Activated B cell treated with CpG ODN at 0.5 μM for 24 hours (primary cell): ENCODE data around the gene CCR6. TPM values are rescaled to one million over a fixed set of nuclear protein-coding genes. Genes with fewer than 3 reads are reported as not detected.

ENCODE experiments used
- ATAC-seq: fragments of 200-7000 bp; cut with Tn5 transposase; one replicate; pipeline ENCODE4 v1.10.0; 2021; ENCODE audit warnings: low read depth, mild to moderate bottlenecking, moderate library complexity
- CTCF ChIA-PET: fragments of 350-600 bp; sonication (Branson Sonifier 250); formaldehyde crosslinking; loops from one replicate; lab custom pipeline; 2021; ENCODE audit warnings: antibody characterized with exemption; lab: Charles Lee
- POLR2A ChIA-PET: fragments of 350-600 bp; sonication (Branson Sonifier 250); formaldehyde crosslinking; loops from one replicate; lab custom pipeline; 2021; ENCODE audit warnings: antibody characterized with exemption; lab: Charles Lee
- DNase-seq: peaks from one replicate; pipeline ENCODE4 v3.0.0; 2022
- H3K27ac Mint-ChIP-seq: one replicate; pipeline ENCODE4 v1.8.0; 2020; ENCODE audit warnings: mixed read lengths
- H3K27me3 Mint-ChIP-seq: one replicate; pipeline ENCODE4 v1.8.0; 2021; ENCODE audit warnings: mixed read lengths
- H3K36me3 Mint-ChIP-seq: one replicate; pipeline ENCODE4 v1.8.0; 2021; ENCODE audit warnings: low read depth, mixed read lengths
- H3K4me1 Mint-ChIP-seq: one replicate; pipeline ENCODE4 v1.8.0; 2021; ENCODE audit warnings: mixed read lengths
- H3K4me3 Mint-ChIP-seq: one replicate; pipeline ENCODE4 v1.8.0; 2020; ENCODE audit warnings: mild to moderate bottlenecking, mixed read lengths
- H3K9me3 Mint-ChIP-seq: one replicate; pipeline ENCODE4 v1.8.0; 2020; ENCODE audit warnings: mixed read lengths
- intact Hi-C: fragments of 100-400 bp; cut with micrococcal nuclease; formaldehyde crosslinking; loops from one replicate; pipeline ENCODE4 v1.15.1; 2024
- total RNA-seq: library from RNA; stranded (reverse); gene quantifications from 2 replicates; pipeline ENCODE4 v1.2.3, GENCODE V29; 2022
- TF ChIP-seq, protein P1 (sequence below): fragments of 200-600 bp; IDR thresholded peaks from one replicate; pipeline ENCODE4 v1.8.0; 2022; ENCODE audit warnings: antibody characterized with exemption, mild to moderate bottlenecking

Gene CCR6
- total RNA-seq, 1 donor from 2014 or later: 28.9 TPM

DNA sequence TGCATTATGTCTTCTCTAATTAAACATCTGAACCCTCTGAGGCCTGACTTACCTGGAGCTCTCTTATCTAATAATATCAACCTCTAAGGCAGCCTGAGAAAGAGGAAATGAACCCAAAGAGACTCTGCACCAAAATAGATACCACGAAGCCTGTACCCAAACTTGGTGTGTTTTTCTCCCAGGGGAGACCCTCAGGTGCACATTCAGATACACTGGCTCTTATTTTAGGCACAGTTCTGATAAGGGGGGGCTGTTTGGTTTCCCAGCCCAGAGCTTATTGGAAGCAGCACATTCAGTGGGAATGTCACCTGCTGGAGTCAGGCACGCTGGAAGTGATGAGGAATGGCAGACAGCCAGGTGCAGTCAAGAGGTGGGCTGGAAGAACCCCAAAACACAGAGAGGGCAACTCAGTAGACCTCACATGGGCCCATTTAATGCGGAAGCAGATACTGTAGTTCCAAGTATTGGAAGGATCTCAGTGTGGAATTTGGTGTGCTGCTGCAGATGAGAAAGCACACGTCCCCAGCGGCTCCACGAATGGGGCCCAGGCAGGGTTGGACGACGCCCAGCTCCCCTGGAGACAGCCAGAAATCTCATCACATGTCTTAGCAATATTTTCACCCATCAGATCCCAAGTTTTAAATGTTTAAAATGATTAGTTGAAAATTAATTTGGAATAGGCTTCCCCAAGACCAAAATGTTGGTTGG is 9.7 kb upstream of the CCR6 start:
- ATAC-seq: peak; percentile 50
- peak; percentile 52 for DNase-seq
- ChIA-PET CTCF (interaction anchor here (0.6 to 2.8 kb wide), 14 partner anchors 9 to 115 kb away, joined by 3 to 18 read pairs (median 6); partner anchors contain the start of gene CEP43), POLR2A (interaction anchor here (0.6 to 19.6 kb wide), 17 partner anchors 9 to 157 kb away, joined by 3 to 688 read pairs (median 9); partner anchors contain the start of genes CCR6, CEP43 and RNASET2)
- H3K36me3 Mint-ChIP-seq: no peaks in the 10 kb centered on the region
- intact Hi-C loops: loop anchor here (1.0 to 5.0 kb wide), 4 partner anchors 10 to 731 kb away; partner anchors contain the start of genes CEP43 and MPC1
- no peaks in the 10 kb centered on the region for H3K9me3 Mint-ChIP-seq
- peak overlapping the region; percentile 84 for H3K4me3 Mint-ChIP-seq
- no peaks in the 10 kb centered on the region for H3K27me3 Mint-ChIP-seq
- TF ChIP-seq, protein P1, sequence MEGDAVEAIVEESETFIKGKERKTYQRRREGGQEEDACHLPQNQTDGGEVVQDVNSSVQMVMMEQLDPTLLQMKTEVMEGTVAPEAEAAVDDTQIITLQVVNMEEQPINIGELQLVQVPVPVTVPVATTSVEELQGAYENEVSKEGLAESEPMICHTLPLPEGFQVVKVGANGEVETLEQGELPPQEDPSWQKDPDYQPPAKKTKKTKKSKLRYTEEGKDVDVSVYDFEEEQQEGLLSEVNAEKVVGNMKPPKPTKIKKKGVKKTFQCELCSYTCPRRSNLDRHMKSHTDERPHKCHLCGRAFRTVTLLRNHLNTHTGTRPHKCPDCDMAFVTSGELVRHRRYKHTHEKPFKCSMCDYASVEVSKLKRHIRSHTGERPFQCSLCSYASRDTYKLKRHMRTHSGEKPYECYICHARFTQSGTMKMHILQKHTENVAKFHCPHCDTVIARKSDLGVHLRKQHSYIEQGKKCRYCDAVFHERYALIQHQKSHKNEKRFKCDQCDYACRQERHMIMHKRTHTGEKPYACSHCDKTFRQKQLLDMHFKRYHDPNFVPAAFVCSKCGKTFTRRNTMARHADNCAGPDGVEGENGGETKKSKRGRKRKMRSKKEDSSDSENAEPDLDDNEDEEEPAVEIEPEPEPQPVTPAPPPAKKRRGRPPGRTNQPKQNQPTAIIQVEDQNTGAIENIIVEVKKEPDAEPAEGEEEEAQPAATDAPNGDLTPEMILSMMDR: no peak
- peak overlapping the region; percentile 94 for H3K27ac Mint-ChIP-seq
- H3K4me1 Mint-ChIP-seq: peaks cover 95% of the 10 kb centered on the region

DNA sequence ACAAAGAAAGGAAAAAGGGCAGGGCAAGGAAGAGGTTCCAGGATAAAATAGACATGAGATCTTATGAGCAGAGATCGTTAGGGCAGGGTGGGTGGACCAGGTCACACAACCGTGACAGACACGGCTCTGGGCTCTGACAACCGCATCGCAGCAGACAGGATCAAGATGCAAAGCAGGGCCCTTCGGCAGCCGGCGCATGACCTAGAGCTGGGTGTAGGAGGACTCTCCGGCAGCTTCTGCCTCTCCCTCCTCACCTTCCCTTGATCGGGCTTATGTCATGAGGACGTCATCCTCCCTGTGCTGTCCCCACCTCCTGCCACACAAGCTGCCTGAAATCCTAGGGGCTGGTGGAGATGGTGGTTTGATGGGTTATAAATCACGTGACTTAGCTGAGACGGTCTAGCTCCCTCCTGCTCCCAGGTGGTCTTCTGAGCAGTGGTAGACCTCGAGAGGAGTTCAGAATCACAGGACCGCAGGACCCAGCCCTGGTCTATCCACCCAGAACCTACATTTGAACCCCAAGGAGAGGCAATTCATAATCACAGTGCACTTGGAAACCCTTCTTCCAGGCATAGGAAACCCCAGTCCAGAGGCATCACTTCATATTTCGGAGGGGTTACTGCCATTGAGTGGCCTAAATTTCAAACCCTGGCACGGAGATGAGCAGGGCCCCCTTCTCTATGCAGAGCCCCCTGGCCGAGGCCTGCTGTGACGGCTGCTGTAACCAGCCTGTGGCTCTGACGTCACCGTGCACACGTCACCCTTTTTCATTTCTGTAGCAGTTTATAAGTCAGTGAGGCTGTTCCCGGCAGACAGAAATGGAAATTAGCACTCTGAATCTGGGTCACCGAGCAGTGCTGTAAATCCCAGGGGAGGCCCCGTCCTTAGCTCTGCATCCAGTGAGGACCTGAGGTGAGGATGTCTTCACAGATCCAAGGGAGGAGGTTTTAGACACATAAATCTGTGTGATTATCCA is 8.7 kb upstream of the CCR6 start:
- TF ChIP-seq, protein P1: no peak
- POLR2A ChIA-PET: interaction anchor here (0.7 to 19.6 kb wide), 16 partner anchors 10 to 164 kb away, joined by 3 to 688 read pairs (median 10); partner anchors contain the start of genes CCR6 and RNASET2
- CTCF ChIA-PET: interaction anchor here (0.6 to 2.8 kb wide), 11 partner anchors 8 to 116 kb away, joined by 3 to 18 read pairs (median 6); partner anchors contain the start of gene CEP43

DNA sequence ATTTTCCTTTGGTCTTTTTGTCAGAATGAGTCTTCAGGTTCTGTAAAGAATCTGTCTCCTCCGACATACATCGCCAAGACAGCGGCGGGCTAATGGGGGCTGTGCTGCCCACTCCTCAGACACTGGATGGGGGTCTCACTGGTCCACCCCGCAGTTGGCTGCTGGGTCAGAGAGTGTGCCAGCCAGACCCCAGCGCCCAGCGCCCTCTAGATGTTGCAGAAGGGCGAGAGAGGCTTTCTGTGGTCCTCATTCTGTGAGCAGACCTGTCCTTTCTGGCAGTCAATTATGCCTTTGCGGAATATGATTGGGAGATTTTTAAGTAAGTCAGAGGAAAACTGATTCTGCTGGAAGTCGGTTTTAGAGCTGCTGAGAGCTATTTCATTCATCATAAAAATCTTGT is 7.8 kb upstream of the CCR6 start:
- Mint-ChIP-seq H3K9me3 (no peaks in the 10 kb centered on the region), H3K36me3 (no peaks in the 10 kb centered on the region), H3K4me3 (peak overlapping the region; percentile 84), H3K27ac (peak overlapping the region; percentile 94), H3K4me1 (peaks cover 96% of the 10 kb centered on the region), H3K27me3 (no peaks in the 10 kb centered on the region)
- ChIA-PET CTCF (interaction anchor here (2.6 to 2.8 kb wide), 4 partner anchors 17 to 67 kb away, joined by 8 to 18 read pairs (median 12); no protein-coding TSS in a partner anchor), POLR2A (interaction anchor here (0.7 to 19.6 kb wide), 6 partner anchors 11 to 68 kb away, joined by 4 to 688 read pairs (median 46); partner anchors contain the start of gene CCR6)
- ATAC-seq: no peak
- TF ChIP-seq, protein P1: no peak
- intact Hi-C loops: loop anchor here (2.0 kb wide), 1 partner anchor 16 kb away; no protein-coding TSS in a partner anchor
- peak; percentile 27 for DNase-seq

More for the DNA sequence above, 8.7 kb upstream of the CCR6 start:
- peaks cover 96% of the 10 kb centered on the region for H3K4me1 Mint-ChIP-seq
- H3K9me3 Mint-ChIP-seq: no peaks in the 10 kb centered on the region
- peak; percentile 78 for ATAC-seq
- DNase-seq: peak; percentile 75
- peak overlapping the region; percentile 94 for H3K27ac Mint-ChIP-seq
- H3K27me3 Mint-ChIP-seq: no peaks in the 10 kb centered on the region
- no peaks in the 10 kb centered on the region for H3K36me3 Mint-ChIP-seq
- intact Hi-C loops: loop anchor here (1.0 to 5.0 kb wide), 11 partner anchors 8 to 732 kb away; partner anchors contain the start of genes CEP43 and MPC1
- peak overlapping the region; percentile 84 for H3K4me3 Mint-ChIP-seq

DNA sequence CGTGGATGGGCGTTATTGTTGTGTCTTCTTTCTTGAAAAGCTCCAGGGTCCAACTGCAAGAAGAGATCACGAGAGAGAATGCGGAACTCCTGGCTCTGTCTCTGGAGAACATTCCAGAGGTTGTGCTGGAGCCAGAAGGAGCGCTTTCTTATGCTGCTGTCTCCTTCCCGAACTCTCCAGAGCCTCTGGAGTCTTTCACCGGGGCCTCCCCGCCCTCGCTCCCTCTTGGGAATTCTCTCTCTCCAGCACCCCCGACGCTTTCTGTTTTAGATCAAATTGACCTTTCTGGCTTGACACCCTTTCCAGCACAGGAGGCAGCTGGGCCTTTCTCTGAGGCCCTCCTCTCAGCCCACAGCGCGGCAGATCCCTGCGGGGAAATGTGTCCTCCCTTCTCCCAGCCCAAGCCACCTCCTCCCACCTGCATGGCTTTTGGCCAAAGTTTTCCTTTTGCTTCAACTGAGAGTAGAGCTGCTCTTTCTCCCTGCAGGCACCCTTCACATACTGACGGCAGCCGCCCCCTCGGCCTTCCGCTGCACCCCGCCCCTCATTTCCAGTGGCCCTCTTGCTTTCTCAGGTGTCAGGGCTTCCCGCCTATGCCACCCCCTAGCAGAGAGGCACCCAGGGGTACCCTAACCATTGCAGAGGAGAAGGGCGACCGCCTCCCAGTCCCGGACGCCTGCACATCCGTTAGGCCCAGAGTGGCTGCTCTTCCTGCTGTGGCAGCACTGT is 6.6 kb upstream of the CCR6 start:
- CTCF ChIA-PET: interaction anchor here (1.0 to 12.6 kb wide), 4 partner anchors 18 to 69 kb away, joined by 3 to 105 read pairs (median 10); no protein-coding TSS in a partner anchor
- no peaks in the 10 kb centered on the region for H3K9me3 Mint-ChIP-seq
- TF ChIP-seq, protein P1: no peak
- peaks cover 96% of the 10 kb centered on the region for H3K4me1 Mint-ChIP-seq
- ATAC-seq (no peak), DNase-seq (peak; percentile 15)
- H3K36me3 Mint-ChIP-seq: no peaks in the 10 kb centered on the region
- H3K27ac Mint-ChIP-seq: peak overlapping the region; percentile 76
- intact Hi-C loops: no loop called here
- peak overlapping the region; percentile 2 for H3K4me3 Mint-ChIP-seq
- no peaks in the 10 kb centered on the region for H3K27me3 Mint-ChIP-seq
- POLR2A ChIA-PET: interaction anchor here (1.0 to 19.6 kb wide), 3 partner anchors 15 to 25 kb away, joined by 4 to 688 read pairs (median 411); partner anchors contain the start of gene CCR6
